Epidermal melanocyte (primary cell): ENCODE data around the gene DRG2.

Source experiments
- DNase-seq: peaks from one replicate; pipeline ENCODE4 v3.0.0; 2011; ENCODE audit warnings: low spot score; ENCODE audit not compliant: insufficient read length

The DRG2 gene

GRCh38 chr17:18074566-18075272 is 13.0 kb upstream of the DRG2 start:
- no peak for DNase-seq

- DNase-seq, result no peak
Observed at GRCh38 chr17:18076936-18077335, 10.8 kb upstream of the DRG2 start.

- no peak for DNase-seq
Observed at GRCh38 chr17:18079543-18079942, 8.2 kb upstream of the DRG2 start.

GRCh38 chr17:18084256-18084655 is 3.5 kb upstream of the DRG2 start:
- DNase-seq, result no peak

- no peak for DNase-seq
Observed at GRCh38 chr17:18089613-18090012, 1.9 kb downstream of the DRG2 start.

- DNase-seq, result no peak
Observed at GRCh38 chr17:18093616-18094408, 6.1 kb downstream of the DRG2 start.

GRCh38 chr17:18094409-18094807 is 6.7 kb downstream of the DRG2 start:
- no peak for DNase-seq

- DNase-seq, result no peak
Observed at GRCh38 chr17:18099516-18099915, 11.8 kb downstream of the DRG2 start.

- no peak for DNase-seq
Observed at GRCh38 chr17:18100616-18101015, 12.9 kb downstream of the DRG2 start.

GRCh38 chr17:18101828-18102227 is 14.1 kb downstream of the DRG2 start:
- DNase-seq, result no peak

- DNase-seq, result no peak
Observed at GRCh38 chr17:18102640-18103039, 14.9 kb downstream of the DRG2 start.

- DNase-seq, result no peak
Observed at GRCh38 chr17:18105027-18105426, 17.3 kb downstream of the DRG2 start.

GRCh38 chr17:18105595-18105994 is 17.8 kb downstream of the DRG2 start:
- no peak for DNase-seq

GRCh38 chr17:18106211-18106610 is 18.5 kb downstream of the DRG2 start:
- DNase-seq, result no peak

- no peak for DNase-seq
Observed at GRCh38 chr17:18107061-18107790, 19.5 kb downstream of the DRG2 start.

- DNase-seq, result no peak
Observed at GRCh38 chr17:18107971-18108370, 20.2 kb downstream of the DRG2 start.

- no peak for DNase-seq
Observed at GRCh38 chr17:18108401-18109312, 20.9 kb downstream of the DRG2 start, which contains the start of gene MYO15A. Gene MYO15A, plus strand, starts transcription at chr17:18108756. Its CDS starts 10,045 bp downstream, at chr17:18118801.

GRCh38 chr17:18109935-18110485 is 22.3 kb downstream of the DRG2 start:
- no peak for DNase-seq

- DNase-seq, result no peak
Observed at GRCh38 chr17:18110636-18111145, 22.9 kb downstream of the DRG2 start.

- no peak for DNase-seq
Observed at GRCh38 chr17:18111330-18111971, 23.7 kb downstream of the DRG2 start.
